Measurements from ENCODE around the gene KLHL24. TPM values are rescaled to one million over a fixed set of nuclear protein-coding genes. Genes with fewer than 3 reads are reported as not detected.

KLHL24 gene
- total RNA-seq, 1 experiment from 2014 or later: 17.7 TPM

DNA sequence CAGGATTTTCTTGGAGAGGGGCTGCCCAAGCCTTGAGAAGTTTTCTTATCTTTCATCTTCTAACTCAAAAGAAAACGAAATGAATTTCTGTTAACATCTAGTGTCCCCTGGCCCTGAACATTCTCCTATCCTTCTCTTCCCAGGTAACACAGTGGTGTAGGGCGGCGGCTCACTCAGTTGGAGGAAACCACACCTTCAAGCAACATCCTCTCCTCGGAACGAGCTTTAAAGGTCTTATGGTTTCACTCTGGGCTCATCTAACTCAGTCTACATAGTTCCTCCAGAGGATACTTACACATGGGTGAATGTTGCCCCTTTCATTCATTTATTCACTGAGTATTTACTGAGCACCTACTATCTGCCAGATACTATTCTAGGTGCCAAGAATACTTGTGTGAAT is 48.9 kb upstream of the KLHL24 start:
- no peak overlapping the region for H3K18ac ChIP-seq (ENCODE audit: insufficient read length, low read depth, low read length)
- no peak overlapping the region for H3K4me2 ChIP-seq (ENCODE audit: insufficient read depth, insufficient read length, low read length)
- H3K23me2 ChIP-seq (ENCODE audit: insufficient read length, low read depth, low read length, poor library complexity, severe bottlenecking): no peaks in the 10 kb centered on the region
- H3K9me3 ChIP-seq (ENCODE audit: control insufficient read depth, low read depth, low read length): no peaks in the 10 kb centered on the region
- WGBS (ENCODE audit: extremely low coverage, insufficient read length, low lambda C conversion rate): no CpG with 5 or more reads among the region's 5 CpGs
- H2AFZ ChIP-seq (ENCODE audit: low read length): no peak overlapping the region
- no peak overlapping the region for H3K27ac ChIP-seq (ENCODE audit: insufficient read length, low read depth, low read length)
- Mint-ChIP-seq H3K36me3 (ENCODE audit: insufficient read depth in 1 of 3, low read depth in 3 of 3) (no peaks in the 10 kb centered on the region), H3K4me1 (peaks cover 22 to 27% of the 10 kb centered on the region in 2 experiments), H3K27me3 (ENCODE audit: low read depth) (peaks cover 2% of the 10 kb centered on the region; the same call in 1 of the 2 replicates), H3K4me3 (no peak overlapping the region), H3K9me3 (no peaks in the 10 kb centered on the region), H3K27ac (no peak overlapping the region)
- H3K27me3 ChIP-seq (ENCODE audit: insufficient read depth, low read length): no peaks in the 10 kb centered on the region
- no peak overlapping the region for H2AK5ac ChIP-seq (ENCODE audit: insufficient read length, low read length)
- H3T11ph ChIP-seq (ENCODE audit: low read length): no peak overlapping the region
- H3K4me1 ChIP-seq (ENCODE audit: insufficient read depth, low read length): peaks cover 3% of the 10 kb centered on the region; the same call in 1 of the 2 replicates
- H4K20me1 ChIP-seq (ENCODE audit: control insufficient read depth, insufficient read depth, insufficient read length): no peaks in the 10 kb centered on the region
- H3K14ac ChIP-seq (ENCODE audit: insufficient read depth, low read length): no peak overlapping the region
- no peaks in the 10 kb centered on the region for H3K79me2 ChIP-seq (ENCODE audit: insufficient read depth, low read length)
- no peak overlapping the region for H2BK5ac ChIP-seq (ENCODE audit: insufficient read length, low read length)
- no peak overlapping the region for H3K4ac ChIP-seq (ENCODE audit: low read depth, low read length)
- TF ChIP-seq, protein P1, sequence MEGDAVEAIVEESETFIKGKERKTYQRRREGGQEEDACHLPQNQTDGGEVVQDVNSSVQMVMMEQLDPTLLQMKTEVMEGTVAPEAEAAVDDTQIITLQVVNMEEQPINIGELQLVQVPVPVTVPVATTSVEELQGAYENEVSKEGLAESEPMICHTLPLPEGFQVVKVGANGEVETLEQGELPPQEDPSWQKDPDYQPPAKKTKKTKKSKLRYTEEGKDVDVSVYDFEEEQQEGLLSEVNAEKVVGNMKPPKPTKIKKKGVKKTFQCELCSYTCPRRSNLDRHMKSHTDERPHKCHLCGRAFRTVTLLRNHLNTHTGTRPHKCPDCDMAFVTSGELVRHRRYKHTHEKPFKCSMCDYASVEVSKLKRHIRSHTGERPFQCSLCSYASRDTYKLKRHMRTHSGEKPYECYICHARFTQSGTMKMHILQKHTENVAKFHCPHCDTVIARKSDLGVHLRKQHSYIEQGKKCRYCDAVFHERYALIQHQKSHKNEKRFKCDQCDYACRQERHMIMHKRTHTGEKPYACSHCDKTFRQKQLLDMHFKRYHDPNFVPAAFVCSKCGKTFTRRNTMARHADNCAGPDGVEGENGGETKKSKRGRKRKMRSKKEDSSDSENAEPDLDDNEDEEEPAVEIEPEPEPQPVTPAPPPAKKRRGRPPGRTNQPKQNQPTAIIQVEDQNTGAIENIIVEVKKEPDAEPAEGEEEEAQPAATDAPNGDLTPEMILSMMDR (conservative IDR thresholded peaks at IDR 0.05): no peak
- H2BK20ac ChIP-seq (ENCODE audit: low read depth, low read length, poor library complexity, severe bottlenecking): no peak overlapping the region
- H2BK120ac ChIP-seq (ENCODE audit: low read depth, low read length, poor library complexity, severe bottlenecking): no peak overlapping the region
- H3K79me1 ChIP-seq (ENCODE audit: insufficient read depth, low read depth, low read length, poor library complexity, severe bottlenecking): no peaks in the 10 kb centered on the region
- no peak overlapping the region for H4K91ac ChIP-seq (ENCODE audit: insufficient read length, low read depth, low read length)
- H3K9ac ChIP-seq (ENCODE audit: extremely low read depth, insufficient read length, low read length): no peak overlapping the region
- H4K5ac ChIP-seq (ENCODE audit: insufficient read length, low read depth, low read length): no peak overlapping the region
- no peak overlapping the region for H2BK12ac ChIP-seq (ENCODE audit: insufficient read length, low read depth, low read length)
- no peak for DNase-seq
- no peak overlapping the region for H3K56ac ChIP-seq (ENCODE audit: insufficient read length, low read depth, low read length)
- no peak overlapping the region for H2BK15ac ChIP-seq (ENCODE audit: low read depth, low read length)
- no peak overlapping the region for H4K8ac ChIP-seq (replicated peaks; ENCODE audit: insufficient read length, low read depth, low read length)
- no peak overlapping the region for H3K23ac ChIP-seq (ENCODE audit: insufficient read length, low read depth, low read length)

Data from H9 (cell line).